Muscle layer of colon (tissue), 2 donors: ENCODE data around the gene MRGPRX3.
"Not testable (repeated sequence)": the region's sequence is repeated elsewhere in the genome, so short reads cannot be mapped to it uniquely, and the experiment has no call there.

Experiments used
- H3K27ac ChIP-seq: one replicate; pipeline ENCODE4 v1.7.0; 2013; ENCODE audit warnings: low read depth, mild to moderate bottlenecking, low read length, moderate library complexity
- H3K27me3 ChIP-seq, 2 donors: one replicate each; pipeline ENCODE4 v1.7.0; 2013; ENCODE audit warnings: low read length in 2 of 2, mild to moderate bottlenecking in 2 of 2; ENCODE audit not compliant: insufficient read depth in 2 of 2, control insufficient read depth in 1 of 2
- H3K36me3 ChIP-seq: one replicate; pipeline ENCODE4 v1.7.0; 2013; ENCODE audit warnings: mild to moderate bottlenecking, low read length; ENCODE audit not compliant: insufficient read depth
- H3K4me1 ChIP-seq: one replicate; pipeline ENCODE4 v1.7.0; 2013; ENCODE audit warnings: mild to moderate bottlenecking, low read length; ENCODE audit not compliant: insufficient read depth
- H3K4me3 ChIP-seq, 2 donors: one replicate each; pipeline ENCODE4 v1.7.0; 2013; ENCODE audit warnings: low read length in 2 of 2, low read depth in 1 of 2, mild to moderate bottlenecking in 1 of 2, moderate library complexity in 1 of 2
- H3K9ac ChIP-seq: one replicate; pipeline ENCODE4 v1.7.0; 2013; ENCODE audit warnings: low read length
- H3K9me3 ChIP-seq: one replicate; pipeline ENCODE4 v1.7.0; 2013; ENCODE audit warnings: mild to moderate bottlenecking, low read length
- donor health status: abdominal sarcoma.
- donor health status: Adenocarcinoma of cecum.

MRGPRX3 gene

GRCh38 chr11:18115360-18116127, 16.8 kb upstream of the MRGPRX3 start:
- Histone ChIP-seq H3K36me3 (no peaks in the 10 kb centered on the region), H3K4me3 (no peak overlapping the region), H3K9me3 (no peaks in the 10 kb centered on the region), H3K4me1 (no peaks in the 10 kb centered on the region), H3K27ac (no peak overlapping the region), H3K27me3 (peaks cover 0 to 5% of the 10 kb centered on the region in 2 donors), H3K9ac (no peak overlapping the region)

GRCh38 chr11:18121331-18121828, 11.0 kb upstream of the MRGPRX3 start:
- not testable (repeated sequence) for H3K9ac ChIP-seq, H3K27ac ChIP-seq, H3K4me1 ChIP-seq, H3K9me3 ChIP-seq, H3K27me3 ChIP-seq, H3K36me3 ChIP-seq, H3K4me3 ChIP-seq

GRCh38 chr11:18131115-18131514, 1.3 kb upstream of the MRGPRX3 start:
- not testable (repeated sequence) for H3K27ac ChIP-seq, H3K36me3 ChIP-seq, H3K9ac ChIP-seq

GRCh38 chr11:18135308-18135707, 2.9 kb downstream of the MRGPRX3 start:
- Histone ChIP-seq H3K27me3 (no peaks in the 10 kb centered on the region), H3K27ac (no peak overlapping the region), H3K4me1 (no peaks in the 10 kb centered on the region), H3K36me3 (no peaks in the 10 kb centered on the region), H3K9me3 (no peaks in the 10 kb centered on the region), H3K9ac (no peak overlapping the region), H3K4me3 (no peak overlapping the region)

More at GRCh38 chr11:18131115-18131514, 1.3 kb upstream of the MRGPRX3 start:
- H3K4me1 ChIP-seq, H3K9me3 ChIP-seq, H3K27me3 ChIP-seq, H3K4me3 ChIP-seq: not testable (repeated sequence)

GRCh38 chr11:18137186-18137800, 4.9 kb downstream of the MRGPRX3 start:
- Histone ChIP-seq H3K4me1 (no peaks in the 10 kb centered on the region), H3K27me3 (no peaks in the 10 kb centered on the region), H3K9ac (no peak overlapping the region), H3K9me3 (no peaks in the 10 kb centered on the region), H3K4me3 (no peak overlapping the region), H3K36me3 (no peaks in the 10 kb centered on the region), H3K27ac (no peak overlapping the region)

GRCh38 chr11:18140145-18140544, 7.8 kb downstream of the MRGPRX3 start:
- H3K27me3 ChIP-seq = no peaks in the 10 kb centered on the region
- no peaks in the 10 kb centered on the region for H3K9me3 ChIP-seq

GRCh38 chr11:18144243-18144642, 11.9 kb downstream of the MRGPRX3 start:
- Histone ChIP-seq H3K36me3 (no peaks in the 10 kb centered on the region), H3K4me1 (no peaks in the 10 kb centered on the region), H3K27ac (no peak overlapping the region), H3K9ac (no peak overlapping the region), H3K27me3 (no peaks in the 10 kb centered on the region), H3K4me3 (no peak overlapping the region), H3K9me3 (no peaks in the 10 kb centered on the region)

More at GRCh38 chr11:18140145-18140544, 7.8 kb downstream of the MRGPRX3 start:
- Histone ChIP-seq H3K36me3 (no peaks in the 10 kb centered on the region), H3K27ac (no peak overlapping the region), H3K4me1 (no peaks in the 10 kb centered on the region), H3K4me3 (no peak overlapping the region), H3K9ac (no peak overlapping the region)

- no peak overlapping the region for H3K4me3 ChIP-seq
- no peaks in the 10 kb centered on the region for H3K4me1 ChIP-seq
- H3K9ac ChIP-seq = no peak overlapping the region
- no peaks in the 10 kb centered on the region for H3K36me3 ChIP-seq
- no peak overlapping the region for H3K27ac ChIP-seq
- H3K27me3 ChIP-seq = no peaks in the 10 kb centered on the region
- no peaks in the 10 kb centered on the region for H3K9me3 ChIP-seq
Measured at GRCh38 chr11:18145025-18145424, 12.7 kb downstream of the MRGPRX3 start.

- no peak overlapping the region for H3K9ac ChIP-seq
Measured at GRCh38 chr11:18145837-18146236, 13.5 kb downstream of the MRGPRX3 start.

GRCh38 chr11:18151581-18151980, 19.2 kb downstream of the MRGPRX3 start:
- H3K9ac ChIP-seq = no peak overlapping the region
- H3K4me3 ChIP-seq = no peak overlapping the region
- H3K9me3 ChIP-seq = no peaks in the 10 kb centered on the region
- H3K27me3 ChIP-seq = no peaks in the 10 kb centered on the region
- no peaks in the 10 kb centered on the region for H3K4me1 ChIP-seq
- H3K27ac ChIP-seq = no peak overlapping the region
- H3K36me3 ChIP-seq = no peaks in the 10 kb centered on the region

More at GRCh38 chr11:18145837-18146236, 13.5 kb downstream of the MRGPRX3 start:
- no peaks in the 10 kb centered on the region for H3K36me3 ChIP-seq
- no peak overlapping the region for H3K27ac ChIP-seq
- H3K27me3 ChIP-seq = no peaks in the 10 kb centered on the region
- no peak overlapping the region for H3K4me3 ChIP-seq
- H3K9me3 ChIP-seq = no peaks in the 10 kb centered on the region
- H3K4me1 ChIP-seq = no peaks in the 10 kb centered on the region

GRCh38 chr11:18168372-18168771, 36.0 kb downstream of the MRGPRX3 start:
- H3K9me3 ChIP-seq = no peaks in the 10 kb centered on the region
- no peak overlapping the region for H3K4me3 ChIP-seq
- no peaks in the 10 kb centered on the region for H3K36me3 ChIP-seq
- H3K4me1 ChIP-seq = no peaks in the 10 kb centered on the region
- H3K27me3 ChIP-seq = no peaks in the 10 kb centered on the region
- no peak overlapping the region for H3K27ac ChIP-seq
- no peak overlapping the region for H3K9ac ChIP-seq
